ENCODE data around the gene FAM83C. TPM values are rescaled to one million over a fixed set of nuclear protein-coding genes. Genes with fewer than 3 reads are reported as not detected.

Gene FAM83C
- total and polyA plus RNA-seq, 8 donors = not detected

DNA sequence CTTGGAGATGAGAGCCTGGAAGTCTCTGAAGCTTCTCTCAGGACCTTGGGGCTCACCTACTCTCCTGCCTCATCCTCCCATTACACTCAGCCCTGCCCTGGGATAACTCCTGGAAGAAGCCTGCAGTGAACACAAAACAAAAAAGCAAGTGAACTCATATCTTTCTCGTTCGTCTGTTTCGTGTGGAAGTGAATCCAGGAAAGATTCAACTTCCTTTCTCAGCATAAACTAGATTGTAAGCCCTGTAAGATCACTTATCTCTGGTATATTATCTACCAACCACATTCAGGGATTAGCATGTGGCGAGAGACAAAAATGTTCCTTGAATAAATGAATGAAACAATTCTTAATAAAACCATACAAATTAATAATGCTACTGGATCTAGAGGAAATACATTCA, 36.5 kb upstream of the FAM83C start:
- Histone ChIP-seq H3K4me1 (peaks cover 0 to 5% (median 4%) of the 10 kb centered on the region in 3 donors), H3K27ac (no peak overlapping the region), H3K27me3 (no peaks in the 10 kb centered on the region), H3K9me3 (no peaks in the 10 kb centered on the region), H3K36me3 (no peaks in the 10 kb centered on the region), H3K4me3 (no peak overlapping the region)
- no peak for FAIRE-seq
- no peak for DNase-seq
- no peak for ATAC-seq
- WGBS, 2 donors = 89 to 96% methylated on average over 4 of the region's 4 CpGs
- TF ChIP-seq CTCF (IDR thresholded peaks at IDR 0.05) = no peak
- intact Hi-C loops (cut with DNase I) = no loop called here

- Histone ChIP-seq H3K4me1 (peaks cover 0 to 5% (median 0%) of the 10 kb centered on the region in 3 donors), H3K36me3 (no peaks in the 10 kb centered on the region), H3K4me3 (no peak overlapping the region), H3K9me3 (no peaks in the 10 kb centered on the region), H3K27me3 (no peaks in the 10 kb centered on the region), H3K27ac (no peak overlapping the region)
- DNase-seq (no peak), ATAC-seq (no peak), FAIRE-seq (no peak)
- no peak for TF ChIP-seq CTCF (IDR thresholded peaks at IDR 0.05)
- intact Hi-C loops (cut with DNase I) = no loop called here
- 92 to 93% methylated on average over 3 of the region's 3 CpGs for WGBS, 2 donors
These were observed 36.0 kb upstream of the FAM83C start for GRCh38 chr20:35328095-35328685.

- no peak for TF ChIP-seq CTCF (IDR thresholded peaks at IDR 0.05)
- FAIRE-seq = no peak
- H3K4me3 ChIP-seq = no peak overlapping the region
- H3K9me3 ChIP-seq = no peaks in the 10 kb centered on the region
- H3K4me1 ChIP-seq = peaks cover 0 to 5% (median 0%) of the 10 kb centered on the region in 3 donors
- peak; percentile 60 to 87 (median 80) for ATAC-seq
- WGBS, 2 donors = 91 to 93% methylated on average over 4 of the region's 4 CpGs
- no peak for DNase-seq
- H3K27me3 ChIP-seq = no peaks in the 10 kb centered on the region
- no peaks in the 10 kb centered on the region for H3K36me3 ChIP-seq
- H3K27ac ChIP-seq = peak overlapping the region in 2 of 4 donors; percentile 2 to 24
- intact Hi-C loops (cut with DNase I) = no loop called here
These were observed 35.1 kb upstream of the FAM83C start for GRCh38 chr20:35327074-35327976.

GRCh38 chr20:35326740-35327073, 34.5 kb upstream of the FAM83C start:
- TF ChIP-seq CTCF (IDR thresholded peaks at IDR 0.05) = no peak
- Histone ChIP-seq H3K27ac (peak overlapping the region in 2 of 4 donors; percentile 2 to 24), H3K9me3 (no peaks in the 10 kb centered on the region), H3K4me1 (peaks cover 0 to 5% (median 0%) of the 10 kb centered on the region in 3 donors), H3K27me3 (no peaks in the 10 kb centered on the region), H3K36me3 (no peaks in the 10 kb centered on the region), H3K4me3 (no peak overlapping the region)
- intact Hi-C loops (cut with DNase I) = no loop called here
- no peak for DNase-seq
- WGBS, 2 donors = 86 to 88% methylated on average over 3 of the region's 3 CpGs
- no peak for FAIRE-seq
- no peak for ATAC-seq
